Amniotic stem cell (primary cell): Measurements from ENCODE around the gene UPB1.
"Not testable (repeated sequence)": the region's sequence is repeated elsewhere in the genome, so short reads cannot be mapped to it uniquely, and the experiment has no call there.

Experiments used
- DNase-seq: peaks from one replicate; lab custom pipeline; 2025; lab: John Stamatoyannopoulos, UW

The UPB1 gene

DNA sequence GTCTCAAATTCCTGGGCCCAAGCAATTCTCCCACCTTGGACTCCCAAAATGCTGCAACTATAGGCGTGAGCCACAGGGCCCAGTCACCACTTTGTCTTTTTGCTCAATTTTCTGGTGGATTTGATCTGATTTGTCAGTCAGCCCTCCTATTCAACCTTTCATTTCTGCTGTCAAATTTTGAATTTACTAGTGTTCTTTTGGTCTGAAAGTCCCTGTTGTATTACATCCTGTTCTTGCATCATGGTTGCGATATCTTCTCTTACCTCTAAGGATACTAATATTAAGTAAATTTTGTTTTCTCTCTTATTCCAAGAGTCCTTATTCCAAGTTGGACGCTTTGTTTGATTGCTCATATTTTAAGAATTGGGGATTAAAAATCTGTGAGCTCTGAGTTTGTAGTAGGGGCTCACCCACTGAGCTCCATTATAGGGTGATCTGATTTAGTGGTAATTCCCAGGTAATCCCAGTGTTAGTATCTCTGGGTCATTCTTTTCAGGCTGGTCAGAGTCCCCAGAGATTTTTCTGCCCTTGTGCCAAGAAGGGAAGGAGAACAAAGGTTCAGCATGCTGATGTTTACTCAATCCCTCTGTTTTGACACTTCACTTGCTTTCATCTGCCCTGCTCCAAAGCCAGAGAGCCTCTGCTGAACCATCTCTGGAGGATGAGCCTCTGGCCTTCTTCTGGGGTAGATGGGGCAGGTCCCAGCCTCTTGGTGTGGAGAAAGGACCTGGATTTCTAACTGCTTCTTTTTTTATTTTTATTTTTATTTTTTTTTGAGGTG, 10.0 kb downstream of the UPB1 start:
- no peak for DNase-seq

DNA sequence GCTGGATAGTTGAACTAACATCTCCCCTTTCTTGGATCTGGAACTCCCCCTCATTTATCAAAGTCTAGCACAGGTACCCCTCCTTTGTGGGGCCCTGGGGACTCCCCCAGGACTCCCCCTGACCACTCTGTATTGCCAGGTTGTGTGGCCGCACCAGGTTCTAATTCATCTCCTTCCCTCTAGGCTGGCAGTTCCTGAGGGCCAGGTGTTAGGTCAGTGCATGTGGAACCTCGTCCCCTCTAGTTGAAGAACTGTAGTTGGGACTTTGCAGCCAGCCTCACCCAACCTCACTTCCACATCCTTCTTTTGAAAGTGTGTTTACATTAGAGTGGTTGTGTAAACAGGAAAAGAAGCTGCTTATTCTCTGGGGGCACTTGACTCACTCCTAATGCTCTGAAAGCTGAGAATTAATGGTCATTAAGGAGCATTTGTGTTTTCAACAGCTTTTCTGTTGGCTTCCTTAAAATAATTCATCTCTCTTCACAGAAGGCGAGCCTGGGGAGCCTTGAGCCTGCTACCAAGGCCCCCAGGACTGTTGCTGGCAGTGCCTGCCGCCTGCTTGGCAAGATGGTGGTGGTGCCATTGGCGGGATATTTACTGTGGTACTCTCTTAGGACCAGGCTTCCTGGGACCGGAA, 11.8 kb downstream of the UPB1 start:
- no peak for DNase-seq

DNA sequence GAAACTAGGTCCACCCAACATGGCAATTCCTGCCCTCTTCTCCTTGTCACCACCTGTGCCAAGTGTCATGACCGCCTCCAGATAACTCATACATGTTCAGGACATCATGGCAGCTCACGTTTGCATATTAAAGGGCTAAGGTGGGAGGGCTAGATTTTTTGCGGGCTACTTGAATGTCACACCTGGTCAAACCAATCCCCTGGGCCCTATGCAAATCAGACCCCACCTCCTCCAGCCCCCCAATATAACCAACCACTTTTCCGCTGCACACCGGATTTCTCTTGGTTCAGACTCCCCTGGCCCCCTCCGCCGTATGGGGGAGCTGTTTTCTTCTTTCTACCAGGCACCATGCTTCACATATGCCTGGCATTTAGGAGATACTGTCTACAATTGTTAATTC, 12.6 kb downstream of the UPB1 start:
- DNase-seq: no peak

DNA sequence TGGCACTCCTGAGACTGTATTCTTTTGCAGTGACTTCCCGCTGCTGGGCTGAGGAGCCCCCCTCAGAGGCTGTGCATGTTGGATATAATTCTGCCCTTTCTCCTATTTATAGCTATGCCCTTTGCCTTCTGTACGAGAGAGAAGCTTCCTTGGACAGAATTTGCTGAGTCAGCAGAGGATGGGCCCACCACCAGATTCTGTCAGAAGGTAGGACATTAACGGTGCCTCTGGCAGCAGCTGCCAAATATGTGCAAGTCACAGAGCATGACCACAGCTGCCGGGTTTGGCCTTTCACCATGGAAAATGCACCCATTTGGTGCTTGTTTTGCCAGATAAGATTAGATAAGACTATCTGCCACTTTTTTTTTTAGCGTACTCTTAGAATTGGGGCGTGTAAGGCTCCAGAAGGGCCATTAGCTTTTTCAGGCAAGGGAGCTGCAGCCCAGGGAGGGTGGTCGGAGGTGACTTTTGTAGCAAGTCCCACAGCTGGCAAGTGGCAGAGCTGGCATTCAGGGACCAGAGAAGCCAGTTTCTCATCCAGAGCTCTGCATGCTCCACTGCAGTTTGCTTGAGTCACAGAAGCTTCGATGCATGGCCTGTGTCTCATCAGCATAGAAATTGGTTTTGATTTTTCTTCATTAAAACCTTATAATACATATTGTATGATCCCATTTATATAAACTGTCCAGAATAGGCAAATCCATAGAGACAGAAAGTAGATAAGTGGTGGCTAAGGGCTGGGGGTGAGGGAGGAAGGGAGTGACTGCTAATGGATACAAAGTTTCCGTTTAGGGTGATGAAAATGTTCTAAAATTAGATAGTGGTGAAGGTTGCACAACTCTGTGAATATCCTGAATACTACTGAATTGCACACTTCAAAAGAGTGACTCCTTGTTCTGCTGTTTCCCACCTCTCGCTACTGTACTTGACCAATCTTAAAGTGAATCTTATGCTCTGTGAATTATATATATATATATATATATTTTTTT, 15.8 kb downstream of the UPB1 start:
- no peak for DNase-seq

- DNase-seq: no peak
Measured at GRCh38 chr22:24512043-24512442, 16.9 kb downstream of the UPB1 start.

DNA sequence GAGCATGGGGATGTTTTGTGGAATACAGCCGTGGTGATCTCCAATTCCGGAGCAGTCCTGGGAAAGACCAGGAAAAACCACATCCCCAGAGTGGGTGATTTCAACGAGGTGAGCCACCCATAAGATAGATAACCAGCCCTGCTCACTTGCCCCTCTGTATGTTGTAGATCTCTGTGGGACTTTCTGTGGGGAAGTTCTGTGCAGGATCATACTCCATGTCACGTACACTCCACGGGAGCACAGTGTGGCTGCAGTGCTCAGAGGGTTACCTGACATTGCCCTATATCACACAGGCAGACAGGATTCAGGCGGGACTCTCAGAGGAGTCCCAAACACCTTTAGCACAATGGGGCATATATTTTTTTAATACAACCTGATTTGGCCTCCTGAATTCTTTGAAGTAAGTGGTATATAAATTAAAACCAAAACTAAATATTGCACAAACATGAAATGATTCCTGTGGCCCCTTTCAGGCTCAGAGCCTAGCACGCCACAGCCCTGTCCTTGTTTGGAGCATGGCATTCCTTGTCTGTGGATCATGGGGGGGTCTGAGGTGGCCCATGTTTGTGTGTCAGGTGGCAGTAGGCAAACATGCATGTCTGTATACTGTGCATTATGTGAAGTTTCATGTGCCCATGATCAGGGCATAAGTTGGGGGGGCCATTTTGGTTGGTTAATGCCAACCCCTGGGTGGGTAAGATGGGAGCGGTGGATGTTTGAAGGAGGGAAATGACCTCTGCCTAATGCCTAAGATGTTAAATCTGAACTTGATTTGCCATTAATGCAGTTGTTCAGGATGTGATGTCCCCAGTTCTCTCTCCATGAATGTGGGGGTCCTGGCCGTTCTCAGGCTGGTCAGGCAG, 18.5 kb downstream of the UPB1 start:
- no peak for DNase-seq

DNA sequence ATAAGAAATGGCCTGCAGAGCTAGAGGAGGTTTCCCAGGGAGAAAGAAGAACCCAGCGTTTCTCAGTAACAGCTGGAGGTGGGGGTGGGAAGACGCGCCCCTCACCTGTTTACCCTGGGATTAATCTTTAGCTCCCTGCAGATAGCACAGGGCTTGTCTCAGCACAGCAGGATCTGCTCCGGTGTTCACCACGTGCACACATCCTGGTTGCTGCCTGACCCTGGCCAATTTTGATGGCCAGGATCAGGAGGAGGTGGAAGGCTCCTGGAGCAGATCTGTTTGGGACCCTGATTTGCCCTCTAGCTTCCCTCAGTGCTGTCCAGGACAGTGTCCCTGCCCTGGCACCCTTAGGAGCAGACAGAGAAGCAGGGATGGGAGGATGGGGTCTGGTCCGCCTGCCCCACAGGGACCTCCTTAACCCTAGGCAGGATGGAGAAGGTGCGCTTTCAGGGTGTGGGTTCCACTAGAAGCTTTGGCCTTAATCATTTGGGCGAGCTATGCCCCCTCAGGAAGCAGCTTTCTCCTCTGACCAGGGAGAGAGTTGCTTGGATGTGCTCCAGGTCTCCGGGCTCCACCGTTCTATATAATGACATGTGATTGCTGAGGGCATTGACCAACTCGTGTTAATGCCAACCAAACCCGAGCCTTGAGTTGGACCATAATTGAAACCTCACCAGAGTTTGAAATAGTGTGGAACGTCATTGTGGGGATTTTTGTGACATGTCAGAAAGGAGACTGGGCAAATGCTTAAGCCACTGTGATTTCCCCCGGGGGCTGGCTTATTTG, 19.3 kb downstream of the UPB1 start:
- no peak for DNase-seq

- DNase-seq: no peak
Measured at GRCh38 chr22:24515027-24515338, 19.9 kb downstream of the UPB1 start.

- DNase-seq: peak; percentile 89
Measured at GRCh38 chr22:24516301-24516737, 21.2 kb downstream of the UPB1 start.

- DNase-seq: no peak
Measured at GRCh38 chr22:24517446-24517845, 22.3 kb downstream of the UPB1 start.

GRCh38 chr22:24518228-24518627, 23.1 kb downstream of the UPB1 start:
- DNase-seq: no peak

DNA sequence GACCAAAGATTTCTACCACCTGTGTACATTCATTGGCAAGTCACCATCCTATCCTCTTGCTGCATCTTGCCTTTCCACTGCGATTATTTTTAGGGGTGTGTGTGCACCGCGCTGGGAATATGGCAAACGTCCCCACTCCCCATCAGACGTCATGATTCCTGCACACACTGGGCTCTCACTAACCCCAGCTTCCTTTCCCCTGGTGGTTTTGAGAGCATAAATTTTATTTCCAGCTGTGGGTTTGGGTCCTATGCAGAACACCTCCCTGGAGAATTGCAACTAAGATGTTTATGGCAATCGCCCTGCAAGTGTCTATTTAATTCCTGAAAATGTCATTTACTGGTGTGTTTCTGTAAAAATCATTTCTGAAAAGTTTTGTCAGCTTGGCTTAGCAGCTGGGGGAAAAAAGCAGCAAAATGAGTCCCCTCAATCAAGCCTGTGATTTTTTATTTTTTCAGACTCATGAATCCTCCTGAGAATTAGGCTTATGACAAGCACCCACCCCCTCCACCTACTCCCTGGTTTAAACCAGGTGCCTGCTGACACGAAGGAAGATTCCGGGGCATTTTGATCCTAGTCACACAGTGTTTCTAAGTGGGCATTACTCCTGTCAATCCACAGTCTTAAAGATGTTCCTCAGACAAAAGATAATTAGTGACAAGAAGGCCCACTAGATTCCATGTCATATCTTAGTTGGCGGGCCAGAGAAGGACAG, 23.8 kb downstream of the UPB1 start:
- no peak for DNase-seq

GRCh38 chr22:24519496-24519895, 24.4 kb downstream of the UPB1 start:
- DNase-seq: no peak

DNA sequence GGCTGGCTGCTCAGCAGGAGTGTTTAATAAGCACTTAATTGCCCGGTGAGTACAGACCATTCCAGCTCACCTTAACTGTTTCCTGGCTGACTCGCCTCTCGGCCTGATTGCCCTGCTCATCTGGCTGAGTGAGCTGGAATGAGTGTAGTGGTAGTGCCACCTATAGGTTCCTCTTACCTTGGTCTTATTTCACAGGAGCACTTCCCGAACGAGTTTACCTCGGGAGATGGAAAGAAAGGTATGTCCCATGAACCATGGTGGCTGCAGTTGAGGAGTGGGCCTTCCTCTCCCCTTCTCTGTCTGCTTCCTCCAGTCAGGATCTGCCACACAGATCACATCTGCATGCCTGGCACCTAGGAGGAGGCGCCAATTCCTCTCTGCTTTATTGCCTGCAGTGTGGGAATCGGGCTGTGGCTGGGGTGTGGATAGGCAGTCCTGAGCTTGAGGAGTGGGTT, 26.7 kb downstream of the UPB1 start:
- no peak for DNase-seq

DNA sequence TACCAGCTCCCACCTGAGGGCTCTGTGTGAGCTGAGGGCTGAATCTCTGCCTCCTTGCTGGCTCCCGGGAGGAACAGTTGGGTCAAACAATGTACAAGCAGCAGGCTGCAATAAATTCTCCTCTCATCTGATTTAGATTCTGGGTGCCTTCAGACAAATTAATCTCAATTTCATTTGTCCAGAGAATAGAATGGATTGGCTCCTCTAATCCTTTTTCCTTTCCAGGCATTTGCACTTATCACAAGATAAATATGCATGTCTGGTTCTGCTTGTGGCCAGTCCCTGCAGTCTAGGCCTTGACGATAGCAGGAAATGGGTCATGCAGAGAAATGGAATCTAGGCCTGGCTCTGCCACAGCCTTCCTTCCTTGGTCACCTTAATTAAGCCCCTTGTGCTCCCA, 28.7 kb downstream of the UPB1 start:
- no peak for DNase-seq

DNA sequence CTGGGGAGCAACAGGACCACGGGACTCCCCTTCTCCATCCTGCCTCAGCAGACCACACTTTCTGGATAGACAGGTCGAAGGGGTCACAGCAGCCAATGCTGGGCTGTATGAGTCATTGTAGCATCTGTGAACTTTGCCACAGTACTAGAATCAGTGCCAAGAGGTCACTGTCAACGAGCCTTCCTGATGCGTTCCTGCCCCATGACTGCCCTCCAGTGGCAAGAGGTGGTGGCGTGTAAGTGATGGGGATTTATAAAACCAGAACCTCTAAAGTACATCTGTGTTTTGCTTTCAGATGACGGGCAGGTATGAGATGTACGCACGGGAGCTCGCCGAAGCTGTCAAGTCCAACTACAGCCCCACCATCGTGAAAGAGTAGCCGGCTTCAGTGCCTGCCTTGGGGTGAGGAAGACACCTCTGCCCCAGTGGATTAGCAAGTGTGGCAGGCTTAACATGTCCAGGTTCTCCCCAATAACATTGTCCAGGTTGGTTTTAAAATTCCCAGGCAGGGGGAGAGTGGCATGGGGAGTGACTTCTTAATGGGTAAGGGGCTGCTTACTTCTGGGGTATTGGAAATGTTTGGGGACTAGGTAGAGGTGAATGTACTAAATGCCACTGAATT, 30.4 kb downstream of the UPB1 start:
- DNase-seq: no peak

DNA sequence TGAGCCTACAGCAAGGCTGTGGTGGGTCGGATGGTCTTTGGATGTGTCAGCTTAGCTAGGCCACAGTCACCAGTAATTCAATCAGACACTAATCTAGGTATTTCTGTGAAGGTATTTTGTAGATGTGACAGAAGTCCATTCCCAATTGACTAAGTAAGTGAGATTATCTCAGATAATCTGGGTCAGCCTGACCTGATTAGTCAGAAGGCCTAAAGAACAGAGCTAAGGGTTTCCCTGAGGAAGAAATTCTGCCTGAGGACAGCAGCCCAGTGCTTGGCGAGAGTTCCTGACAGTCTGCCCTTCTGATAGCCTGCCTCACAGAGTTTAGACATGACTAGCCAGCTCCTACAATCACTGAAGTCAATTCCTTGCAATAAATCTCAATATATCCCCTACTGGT, 31.1 kb downstream of the UPB1 start:
- DNase-seq: no peak

DNA sequence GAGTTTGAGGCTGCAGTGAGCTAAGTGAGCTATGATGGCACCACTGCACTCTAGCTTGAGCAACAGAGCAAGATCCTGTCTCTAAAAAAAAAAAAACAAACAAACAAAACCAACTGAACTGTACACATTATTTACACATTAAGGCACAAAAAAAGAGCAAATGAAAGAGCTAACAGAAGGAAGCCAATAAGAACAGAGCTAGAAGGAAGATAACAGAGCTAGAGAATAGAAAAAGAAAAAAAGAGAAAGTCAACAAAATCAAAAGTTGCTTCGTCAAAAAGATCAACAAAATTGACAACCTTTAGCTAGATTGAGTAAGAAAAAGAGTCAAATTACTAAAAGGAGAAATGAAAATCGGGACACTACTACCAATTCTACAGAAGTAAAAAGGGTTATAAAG, 34.8 kb downstream of the UPB1 start:
- no peak for DNase-seq

DNA sequence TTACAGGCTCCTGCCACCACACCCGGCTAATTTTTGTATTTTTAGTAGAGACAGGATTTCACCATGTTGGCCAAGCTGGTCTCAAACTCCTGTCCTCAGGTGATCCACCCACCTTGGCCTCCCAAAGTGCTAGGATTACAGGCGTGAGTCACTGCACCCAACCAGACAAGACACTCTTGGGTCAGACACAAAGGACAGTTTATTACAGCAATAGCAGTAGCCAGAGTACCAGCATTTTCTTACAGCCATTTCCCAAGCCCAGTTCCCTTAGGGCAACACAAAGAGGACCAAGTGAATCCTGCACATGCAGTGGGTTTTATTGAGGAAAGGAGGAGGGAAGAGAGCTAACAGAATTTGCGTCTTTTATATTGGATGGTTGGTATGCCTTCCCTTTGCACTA, 35.8 kb downstream of the UPB1 start:
- not testable (repeated sequence) for DNase-seq

DNA sequence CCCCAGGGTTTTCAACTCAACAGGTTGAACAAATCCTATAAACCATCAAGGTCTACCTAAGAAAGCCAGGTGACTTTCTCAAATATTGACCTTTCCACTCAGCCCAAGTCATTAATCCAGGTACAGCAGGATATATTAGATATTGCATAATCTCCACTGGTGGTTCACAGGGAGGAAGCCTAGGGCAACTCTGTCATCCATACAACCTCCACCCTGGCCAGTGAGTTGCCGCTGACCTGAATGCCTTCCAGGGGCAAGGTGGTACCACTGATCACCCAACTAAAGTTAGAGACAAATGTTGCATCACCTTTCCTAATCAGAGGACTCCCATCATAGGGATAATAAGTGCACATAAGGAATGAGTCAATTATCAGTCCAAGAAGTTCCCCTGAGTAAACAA, 36.9 kb downstream of the UPB1 start:
- no peak for DNase-seq
